ENCODE results near the gene PKHD1. TPM values are rescaled to one million over a fixed set of nuclear protein-coding genes. Genes with fewer than 3 reads are reported as not detected.

Gene PKHD1
- total RNA-seq, 1 experiment from 2014 or later = 0.09 TPM

DNA sequence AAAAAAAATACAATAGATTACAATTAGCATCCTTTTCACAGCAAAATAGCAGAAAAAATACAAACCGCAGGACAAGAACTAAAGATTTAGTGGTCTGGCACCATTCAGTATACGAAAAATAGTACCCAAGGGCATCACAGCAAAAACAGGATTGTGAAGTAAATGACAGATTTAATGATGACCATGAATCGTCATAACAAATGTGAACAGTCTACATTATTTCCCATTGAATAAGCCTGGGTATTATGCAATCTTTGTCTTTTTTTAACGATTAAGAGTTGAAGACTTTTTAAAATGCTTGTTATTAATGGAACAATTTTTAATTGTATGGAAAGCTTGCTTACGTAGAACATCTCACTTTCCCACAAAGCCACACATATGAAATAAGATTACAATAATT, 432.8 kb downstream of the PKHD1 start:
- Histone ChIP-seq H4K5ac (ENCODE audit: insufficient read length, low read depth, low read length) (no peak overlapping the region), H2AK5ac (ENCODE audit: insufficient read length, low read length) (no peak overlapping the region), H2BK5ac (ENCODE audit: insufficient read length, low read length) (no peak overlapping the region), H2BK15ac (ENCODE audit: low read depth, low read length) (no peak overlapping the region), H3K18ac (ENCODE audit: insufficient read length, low read depth, low read length) (no peak overlapping the region), H3K27ac (ENCODE audit: insufficient read length, low read depth, low read length) (no peak overlapping the region), H3K4ac (ENCODE audit: low read depth, low read length) (no peak overlapping the region), H3K14ac (ENCODE audit: insufficient read depth, low read length) (no peak overlapping the region), H3K23me2 (ENCODE audit: insufficient read length, low read depth, low read length, poor library complexity, severe bottlenecking) (no peaks in the 10 kb centered on the region), H3K27me3 (ENCODE audit: insufficient read depth, low read length) (no peaks in the 10 kb centered on the region), H3K4me1 (ENCODE audit: insufficient read depth, low read length) (no peaks in the 10 kb centered on the region), H2BK20ac (ENCODE audit: low read depth, low read length, poor library complexity, severe bottlenecking) (no peak overlapping the region), H4K8ac (replicated peaks; ENCODE audit: insufficient read length, low read depth, low read length) (no peak overlapping the region), H3K9ac (ENCODE audit: extremely low read depth, insufficient read length, low read length) (no peak overlapping the region), H3K56ac (ENCODE audit: insufficient read length, low read depth, low read length) (no peak overlapping the region), H2AFZ (ENCODE audit: low read length) (no peak overlapping the region), H2BK120ac (ENCODE audit: low read depth, low read length, poor library complexity, severe bottlenecking) (no peak overlapping the region), H3K23ac (ENCODE audit: insufficient read length, low read depth, low read length) (no peak overlapping the region), H4K91ac (ENCODE audit: insufficient read length, low read depth, low read length) (no peak overlapping the region), H4K20me1 (ENCODE audit: control insufficient read depth, insufficient read depth, insufficient read length) (no peaks in the 10 kb centered on the region), H2BK12ac (ENCODE audit: insufficient read length, low read depth, low read length) (no peak overlapping the region), H3K79me2 (ENCODE audit: insufficient read depth, low read length) (no peaks in the 10 kb centered on the region), H3K4me2 (ENCODE audit: insufficient read depth, insufficient read length, low read length) (no peak overlapping the region), H3K9me3 (ENCODE audit: control insufficient read depth, low read depth, low read length) (no peaks in the 10 kb centered on the region), H3K79me1 (ENCODE audit: insufficient read depth, low read depth, low read length, poor library complexity, severe bottlenecking) (no peaks in the 10 kb centered on the region), H3T11ph (ENCODE audit: low read length) (no peak overlapping the region)
- Mint-ChIP-seq H3K4me3 (no peak overlapping the region), H3K4me1 (no peaks in the 10 kb centered on the region), H3K9me3 (no peaks in the 10 kb centered on the region), H3K27me3 (ENCODE audit: low read depth) (no peaks in the 10 kb centered on the region), H3K36me3 (ENCODE audit: insufficient read depth in 1 of 3, low read depth in 3 of 3) (no peaks in the 10 kb centered on the region), H3K27ac (no peak overlapping the region)
- no peak for DNase-seq
- TF ChIP-seq, protein P1, sequence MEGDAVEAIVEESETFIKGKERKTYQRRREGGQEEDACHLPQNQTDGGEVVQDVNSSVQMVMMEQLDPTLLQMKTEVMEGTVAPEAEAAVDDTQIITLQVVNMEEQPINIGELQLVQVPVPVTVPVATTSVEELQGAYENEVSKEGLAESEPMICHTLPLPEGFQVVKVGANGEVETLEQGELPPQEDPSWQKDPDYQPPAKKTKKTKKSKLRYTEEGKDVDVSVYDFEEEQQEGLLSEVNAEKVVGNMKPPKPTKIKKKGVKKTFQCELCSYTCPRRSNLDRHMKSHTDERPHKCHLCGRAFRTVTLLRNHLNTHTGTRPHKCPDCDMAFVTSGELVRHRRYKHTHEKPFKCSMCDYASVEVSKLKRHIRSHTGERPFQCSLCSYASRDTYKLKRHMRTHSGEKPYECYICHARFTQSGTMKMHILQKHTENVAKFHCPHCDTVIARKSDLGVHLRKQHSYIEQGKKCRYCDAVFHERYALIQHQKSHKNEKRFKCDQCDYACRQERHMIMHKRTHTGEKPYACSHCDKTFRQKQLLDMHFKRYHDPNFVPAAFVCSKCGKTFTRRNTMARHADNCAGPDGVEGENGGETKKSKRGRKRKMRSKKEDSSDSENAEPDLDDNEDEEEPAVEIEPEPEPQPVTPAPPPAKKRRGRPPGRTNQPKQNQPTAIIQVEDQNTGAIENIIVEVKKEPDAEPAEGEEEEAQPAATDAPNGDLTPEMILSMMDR (conservative IDR thresholded peaks at IDR 0.05) = no peak
- no CpG with 5 or more reads among the region's 5 CpGs for WGBS (ENCODE audit: extremely low coverage, insufficient read length, low lambda C conversion rate)
